ENCODE measurements around the gene PLA2G4D. TPM values are rescaled to one million over a fixed set of nuclear protein-coding genes. Genes with fewer than 3 reads are reported as not detected.

Gene PLA2G4D, protein sequence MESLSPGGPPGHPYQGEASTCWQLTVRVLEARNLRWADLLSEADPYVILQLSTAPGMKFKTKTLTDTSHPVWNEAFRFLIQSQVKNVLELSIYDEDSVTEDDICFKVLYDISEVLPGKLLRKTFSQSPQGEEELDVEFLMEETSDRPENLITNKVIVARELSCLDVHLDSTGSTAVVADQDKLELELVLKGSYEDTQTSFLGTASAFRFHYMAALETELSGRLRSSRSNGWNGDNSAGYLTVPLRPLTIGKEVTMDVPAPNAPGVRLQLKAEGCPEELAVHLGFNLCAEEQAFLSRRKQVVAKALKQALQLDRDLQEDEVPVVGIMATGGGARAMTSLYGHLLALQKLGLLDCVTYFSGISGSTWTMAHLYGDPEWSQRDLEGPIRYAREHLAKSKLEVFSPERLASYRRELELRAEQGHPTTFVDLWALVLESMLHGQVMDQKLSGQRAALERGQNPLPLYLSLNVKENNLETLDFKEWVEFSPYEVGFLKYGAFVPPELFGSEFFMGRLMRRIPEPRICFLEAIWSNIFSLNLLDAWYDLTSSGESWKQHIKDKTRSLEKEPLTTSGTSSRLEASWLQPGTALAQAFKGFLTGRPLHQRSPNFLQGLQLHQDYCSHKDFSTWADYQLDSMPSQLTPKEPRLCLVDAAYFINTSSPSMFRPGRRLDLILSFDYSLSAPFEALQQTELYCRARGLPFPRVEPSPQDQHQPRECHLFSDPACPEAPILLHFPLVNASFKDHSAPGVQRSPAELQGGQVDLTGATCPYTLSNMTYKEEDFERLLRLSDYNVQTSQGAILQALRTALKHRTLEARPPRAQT
- not detected for total RNA-seq

DNA sequence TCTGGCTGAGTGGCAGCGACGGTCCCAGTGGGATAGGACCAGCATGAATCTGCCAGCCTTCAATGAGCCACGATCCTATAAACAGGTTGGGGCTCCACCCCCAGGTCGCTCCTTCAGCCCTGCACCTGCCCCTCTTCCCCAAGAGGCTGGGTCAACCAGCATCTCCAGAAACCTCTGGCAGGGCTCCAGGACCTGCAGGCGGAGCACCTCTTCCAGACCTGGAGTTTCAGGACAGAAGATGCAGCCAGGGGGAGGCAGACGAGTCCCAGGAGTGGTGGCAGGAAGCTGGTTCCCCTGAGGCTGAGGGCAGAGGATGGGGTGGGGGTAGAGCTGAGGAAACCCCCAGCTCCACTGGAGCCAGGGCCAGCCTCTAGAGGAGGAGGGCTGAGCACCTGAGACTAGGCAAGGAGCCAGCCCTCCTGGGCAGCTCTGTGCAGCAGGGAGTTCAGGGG lies at the start of gene PLA2G4D:
PLA2G4D (minus strand) TSS at position 51 of the 452 bp plus-strand sequence. CDS start 103 bp downstream, outside the sequence.
- no peak within 1 kb of the TSS for H3K27ac ChIP-seq
- TF ChIP-seq, protein P1, sequence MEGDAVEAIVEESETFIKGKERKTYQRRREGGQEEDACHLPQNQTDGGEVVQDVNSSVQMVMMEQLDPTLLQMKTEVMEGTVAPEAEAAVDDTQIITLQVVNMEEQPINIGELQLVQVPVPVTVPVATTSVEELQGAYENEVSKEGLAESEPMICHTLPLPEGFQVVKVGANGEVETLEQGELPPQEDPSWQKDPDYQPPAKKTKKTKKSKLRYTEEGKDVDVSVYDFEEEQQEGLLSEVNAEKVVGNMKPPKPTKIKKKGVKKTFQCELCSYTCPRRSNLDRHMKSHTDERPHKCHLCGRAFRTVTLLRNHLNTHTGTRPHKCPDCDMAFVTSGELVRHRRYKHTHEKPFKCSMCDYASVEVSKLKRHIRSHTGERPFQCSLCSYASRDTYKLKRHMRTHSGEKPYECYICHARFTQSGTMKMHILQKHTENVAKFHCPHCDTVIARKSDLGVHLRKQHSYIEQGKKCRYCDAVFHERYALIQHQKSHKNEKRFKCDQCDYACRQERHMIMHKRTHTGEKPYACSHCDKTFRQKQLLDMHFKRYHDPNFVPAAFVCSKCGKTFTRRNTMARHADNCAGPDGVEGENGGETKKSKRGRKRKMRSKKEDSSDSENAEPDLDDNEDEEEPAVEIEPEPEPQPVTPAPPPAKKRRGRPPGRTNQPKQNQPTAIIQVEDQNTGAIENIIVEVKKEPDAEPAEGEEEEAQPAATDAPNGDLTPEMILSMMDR (IDR thresholded peaks at IDR 0.05): no peak
- no peak for TF ChIP-seq POLR2A (IDR thresholded peaks at IDR 0.05)
- DNase-seq: peak in 1 of 3 donors; percentile 9
- H3K36me3 ChIP-seq: no peaks in the 10 kb centered on the region
- no peaks in the 10 kb centered on the region for H3K4me1 ChIP-seq
- H3K9me3 ChIP-seq: no peaks in the 10 kb centered on the region
- H3K27me3 ChIP-seq: no peaks in the 10 kb centered on the region
- H3K4me3 ChIP-seq: no peak within 1 kb of the TSS

DNA sequence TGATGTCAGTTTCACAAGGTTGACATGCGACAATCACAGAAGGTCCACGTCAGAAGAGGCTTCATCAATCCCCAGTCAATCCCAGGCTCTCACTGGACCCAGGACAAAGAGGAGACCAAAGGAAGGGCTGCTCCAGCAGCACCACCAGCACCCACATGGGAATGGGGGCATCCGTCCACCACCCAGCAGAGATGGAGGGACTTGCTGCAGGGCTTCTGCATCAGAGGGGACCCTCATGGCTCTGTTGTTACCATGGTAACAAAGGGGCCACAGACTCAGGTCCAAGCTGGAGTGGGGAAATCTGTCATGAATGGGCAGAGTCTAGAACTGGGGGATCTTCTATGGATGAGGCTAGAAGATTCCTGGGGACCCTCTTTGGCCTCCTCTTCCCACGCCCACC lies 49.0 kb upstream of the PLA2G4D start:
- DNase-seq: peak in 1 of 3 donors; percentile 15
- Histone ChIP-seq H3K27me3 (no peaks in the 10 kb centered on the region), H3K4me3 (no peak overlapping the region), H3K4me1 (peaks cover 0 to 13% (median 4%) of the 10 kb centered on the region in 4 donors), H3K9me3 (peaks cover 0 to 4% (median 0%) of the 10 kb centered on the region in 4 donors), H3K27ac (no peak overlapping the region), H3K36me3 (no peaks in the 10 kb centered on the region)
- no peak for TF ChIP-seq POLR2A (IDR thresholded peaks at IDR 0.05)
- TF ChIP-seq, protein P1 (IDR thresholded peaks at IDR 0.05): no peak

DNA sequence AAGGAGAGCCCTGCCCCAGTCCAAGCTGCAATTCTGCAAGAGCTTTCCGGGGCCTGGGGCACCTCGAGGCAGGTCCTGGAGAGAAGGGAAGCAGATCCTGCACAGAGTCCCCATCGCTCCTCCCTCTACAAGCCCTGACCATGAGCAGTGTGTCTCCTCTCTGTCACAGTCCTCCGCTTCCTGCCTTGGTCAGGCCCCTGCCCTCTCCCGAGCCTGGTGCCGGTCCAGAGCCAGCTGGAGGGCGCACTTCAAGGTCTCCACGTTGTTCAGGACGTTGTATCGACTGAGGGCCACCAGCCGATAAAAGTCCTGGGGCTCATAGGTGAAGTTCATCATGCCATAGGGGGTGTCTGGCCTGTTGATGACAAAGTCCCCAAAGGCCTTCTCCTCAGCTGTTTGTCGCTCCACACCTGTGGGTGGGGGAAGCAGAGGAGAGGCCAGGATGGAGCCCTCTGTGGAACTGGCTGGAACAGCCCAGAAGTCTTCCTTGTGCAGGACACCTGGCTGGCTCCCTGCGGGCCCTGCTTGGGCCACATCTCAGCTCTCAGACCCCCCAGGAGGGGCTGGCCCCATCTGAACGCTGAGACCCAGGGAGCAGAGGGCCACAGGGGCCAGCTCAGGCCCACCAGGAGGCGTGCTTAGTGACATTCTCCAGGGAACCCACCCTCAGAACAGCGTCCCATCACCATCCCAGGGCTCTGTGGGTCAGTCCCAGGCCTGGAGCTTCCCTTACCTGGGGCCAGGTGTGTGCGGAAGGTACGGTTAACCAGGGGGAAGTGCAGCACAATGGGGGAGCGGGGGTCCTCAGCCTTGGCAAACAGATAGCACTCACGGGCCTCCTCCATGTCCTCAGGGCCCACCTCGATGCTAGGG lies 47.7 kb upstream of the PLA2G4D start:
- Histone ChIP-seq H3K4me3 (no peak overlapping the region), H3K27ac (no peak overlapping the region), H3K27me3 (no peaks in the 10 kb centered on the region), H3K4me1 (peaks cover 0 to 13% (median 4%) of the 10 kb centered on the region in 4 donors), H3K9me3 (peaks cover 0 to 9% (median 0%) of the 10 kb centered on the region in 4 donors), H3K36me3 (no peaks in the 10 kb centered on the region)
- peak in 2 of 3 donors; percentile 21 to 41 for DNase-seq
- TF ChIP-seq, protein P1 (IDR thresholded peaks at IDR 0.05): no peak
- TF ChIP-seq POLR2A (IDR thresholded peaks at IDR 0.05): no peak

DNA sequence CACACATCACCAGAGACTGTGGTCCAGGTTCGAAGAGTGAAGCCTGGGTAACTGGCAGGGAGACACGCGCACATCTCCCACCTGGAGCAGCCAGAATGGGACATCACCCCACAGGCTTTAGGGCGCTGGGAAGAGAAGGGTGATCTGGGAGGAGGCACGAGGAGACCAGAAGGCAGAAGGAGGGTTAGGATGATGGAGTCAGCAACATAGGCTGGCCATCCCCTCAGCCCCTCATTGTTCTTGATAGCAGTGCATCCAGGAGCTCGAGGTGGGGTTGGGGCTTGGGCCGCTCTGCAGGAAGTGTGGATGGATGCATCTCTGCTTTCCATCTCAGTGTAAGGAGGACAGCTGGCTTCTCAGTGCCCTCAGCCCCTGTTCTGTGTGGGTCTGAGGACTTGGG lies 46.9 kb upstream of the PLA2G4D start:
- no peaks in the 10 kb centered on the region for H3K36me3 ChIP-seq
- no peaks in the 10 kb centered on the region for H3K27me3 ChIP-seq
- no peak for DNase-seq
- peaks cover 0 to 13% (median 4%) of the 10 kb centered on the region in 4 donors for H3K4me1 ChIP-seq
- no peak for TF ChIP-seq POLR2A (IDR thresholded peaks at IDR 0.05)
- TF ChIP-seq, protein P1 (IDR thresholded peaks at IDR 0.05): no peak
- H3K27ac ChIP-seq: no peak overlapping the region
- no peak overlapping the region for H3K4me3 ChIP-seq
- H3K9me3 ChIP-seq: peaks cover 0 to 9% (median 0%) of the 10 kb centered on the region in 4 donors
